ENCODE measurements around the gene PALM3. TPM values are rescaled to one million over a fixed set of nuclear protein-coding genes. Genes with fewer than 3 reads are reported as not detected.

The PALM3 gene
- total and polyA plus RNA-seq, 10 of the 15 experiments (the other 5 are each of a cell fraction or from before 2014, with no cell fraction given) = 0.07 TPM; not detected in 9

- TF ChIP-seq E4F1 (IDR thresholded peaks at IDR 0.05; ENCODE audit: borderline replicate concordance, partially characterized antibody) (peak; percentile 37), ZBTB40 (IDR thresholded peaks at IDR 0.05; ENCODE audit: borderline replicate concordance) (peak; percentile 98), RELA (IDR thresholded peaks at IDR 0.05; ENCODE audit: borderline replicate concordance, partially characterized antibody) (peak; percentile 58), CBX5 (IDR thresholded peaks at IDR 0.05; ENCODE audit: low read depth) (0 out of 2 replicates have a peak, but pooled peaks have one; percentile 38), CTCF (IDR thresholded peaks at IDR 0.05 in 2 of 3, conservative IDR thresholded peaks at IDR 0.05 in 1 of 3; ENCODE audit: control insufficient read depth in 2 of 3, extremely low read depth in 1 of 3, insufficient read depth in 1 of 3, low read depth in 3 of 3, low read length in 3 of 3) (no peak), RBBP5 (conservative IDR thresholded peaks at IDR 0.05) (no peak), ATF3 (IDR thresholded peaks at IDR 0.05; ENCODE audit: borderline replicate concordance, extremely low read depth, low read depth, low read length) (no peak), CBX3 (IDR thresholded peaks at IDR 0.05; ENCODE audit: borderline replicate concordance, low read depth) (no peak), CUX1 (IDR thresholded peaks at IDR 0.05; ENCODE audit: insufficient replicate concordance, low read depth, low read length) (no peak), RB1 (IDR thresholded peaks at IDR 0.05; ENCODE audit: borderline replicate concordance) (peak; percentile 62; the same call in 1 of the 2 replicates)
Measured at GRCh38 chr19:14080887-14081796, 19.3 kb upstream of the PALM3 start (continued).

All from GM12878 (cell line).